GM23338 (cell line): ENCODE measurements around the gene LGALS16.

ENCODE experiments used
- CREB1 ChIP-seq: fragments of 250-450 bp; sonication (Bioruptor Pico); IDR thresholded peaks from 2 replicates; pipeline ENCODE4 v1.5.0; 2020; ENCODE audit warnings: low read depth, mild to moderate bottlenecking, moderate library complexity
- CTCF ChIP-seq, 2 experiments: fragments of 200-600 bp in 1 of 2; sonication (generic) in 1 of 2; conservative IDR thresholded peaks; 2 replicates each; pipeline versions ENCODE4 v1.5.1 to v1.6.1; 2016 to 2017; ENCODE audit warnings: antibody characterized with exemption in 2 of 2, low read depth in 2 of 2, mild to moderate bottlenecking in 2 of 2, moderate library complexity in 1 of 2
- EZH2 ChIP-seq: fragments of 200-600 bp; sonication (generic); IDR thresholded peaks from one replicate; pipeline ENCODE4 v1.8.0; 2017; ENCODE audit warnings: antibody characterized with exemption, mild to moderate bottlenecking, low read depth; ENCODE audit not compliant: unreplicated experiment
- EZH2phosphoT487 ChIP-seq: fragments of 200-600 bp; sonication (generic); IDR thresholded peaks from one replicate; pipeline ENCODE4 v1.8.1; 2018; ENCODE audit warnings: antibody characterized with exemption; ENCODE audit not compliant: unreplicated experiment
- NANOG ChIP-seq: IDR thresholded peaks from 2 replicates; pipeline ENCODE4 v1.6.1; 2016; ENCODE audit warnings: antibody characterized with exemption, borderline replicate concordance
- POLR2AphosphoS5 ChIP-seq: IDR thresholded peaks from 2 replicates; pipeline ENCODE4 v1.6.1; 2016; ENCODE audit warnings: antibody characterized with exemption, low read depth
- TF ChIP-seq, protein P1 (sequence below): IDR thresholded peaks from one replicate; pipeline ENCODE4 v1.6.1; 2018; ENCODE audit warnings: antibody characterized with exemption; ENCODE audit not compliant: unreplicated experiment
- TF ChIP-seq, protein P2 (sequence below): IDR thresholded peaks from 2 replicates; pipeline ENCODE4 v1.6.1; 2016; ENCODE audit warnings: antibody characterized with exemption
- TF ChIP-seq, protein P3 (sequence below): fragments of 250-450 bp; sonication (Bioruptor Pico); IDR thresholded peaks from 2 replicates; pipeline ENCODE4 v1.5.0; 2020; ENCODE audit warnings: mild to moderate bottlenecking, moderate library complexity

- TF ChIP-seq, protein P1, sequence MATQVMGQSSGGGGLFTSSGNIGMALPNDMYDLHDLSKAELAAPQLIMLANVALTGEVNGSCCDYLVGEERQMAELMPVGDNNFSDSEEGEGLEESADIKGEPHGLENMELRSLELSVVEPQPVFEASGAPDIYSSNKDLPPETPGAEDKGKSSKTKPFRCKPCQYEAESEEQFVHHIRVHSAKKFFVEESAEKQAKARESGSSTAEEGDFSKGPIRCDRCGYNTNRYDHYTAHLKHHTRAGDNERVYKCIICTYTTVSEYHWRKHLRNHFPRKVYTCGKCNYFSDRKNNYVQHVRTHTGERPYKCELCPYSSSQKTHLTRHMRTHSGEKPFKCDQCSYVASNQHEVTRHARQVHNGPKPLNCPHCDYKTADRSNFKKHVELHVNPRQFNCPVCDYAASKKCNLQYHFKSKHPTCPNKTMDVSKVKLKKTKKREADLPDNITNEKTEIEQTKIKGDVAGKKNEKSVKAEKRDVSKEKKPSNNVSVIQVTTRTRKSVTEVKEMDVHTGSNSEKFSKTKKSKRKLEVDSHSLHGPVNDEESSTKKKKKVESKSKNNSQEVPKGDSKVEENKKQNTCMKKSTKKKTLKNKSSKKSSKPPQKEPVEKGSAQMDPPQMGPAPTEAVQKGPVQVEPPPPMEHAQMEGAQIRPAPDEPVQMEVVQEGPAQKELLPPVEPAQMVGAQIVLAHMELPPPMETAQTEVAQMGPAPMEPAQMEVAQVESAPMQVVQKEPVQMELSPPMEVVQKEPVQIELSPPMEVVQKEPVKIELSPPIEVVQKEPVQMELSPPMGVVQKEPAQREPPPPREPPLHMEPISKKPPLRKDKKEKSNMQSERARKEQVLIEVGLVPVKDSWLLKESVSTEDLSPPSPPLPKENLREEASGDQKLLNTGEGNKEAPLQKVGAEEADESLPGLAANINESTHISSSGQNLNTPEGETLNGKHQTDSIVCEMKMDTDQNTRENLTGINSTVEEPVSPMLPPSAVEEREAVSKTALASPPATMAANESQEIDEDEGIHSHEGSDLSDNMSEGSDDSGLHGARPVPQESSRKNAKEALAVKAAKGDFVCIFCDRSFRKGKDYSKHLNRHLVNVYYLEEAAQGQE, result no peak
- no peak for TF ChIP-seq CTCF (conservative IDR thresholded peaks at IDR 0.05; ENCODE audit: low read depth in 2 of 2)
- TF ChIP-seq EZH2, result no peak
- no peak for TF ChIP-seq POLR2AphosphoS5
- TF ChIP-seq, protein P2, sequence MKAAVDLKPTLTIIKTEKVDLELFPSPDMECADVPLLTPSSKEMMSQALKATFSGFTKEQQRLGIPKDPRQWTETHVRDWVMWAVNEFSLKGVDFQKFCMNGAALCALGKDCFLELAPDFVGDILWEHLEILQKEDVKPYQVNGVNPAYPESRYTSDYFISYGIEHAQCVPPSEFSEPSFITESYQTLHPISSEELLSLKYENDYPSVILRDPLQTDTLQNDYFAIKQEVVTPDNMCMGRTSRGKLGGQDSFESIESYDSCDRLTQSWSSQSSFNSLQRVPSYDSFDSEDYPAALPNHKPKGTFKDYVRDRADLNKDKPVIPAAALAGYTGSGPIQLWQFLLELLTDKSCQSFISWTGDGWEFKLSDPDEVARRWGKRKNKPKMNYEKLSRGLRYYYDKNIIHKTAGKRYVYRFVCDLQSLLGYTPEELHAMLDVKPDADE, result no peak
- TF ChIP-seq, protein P3, sequence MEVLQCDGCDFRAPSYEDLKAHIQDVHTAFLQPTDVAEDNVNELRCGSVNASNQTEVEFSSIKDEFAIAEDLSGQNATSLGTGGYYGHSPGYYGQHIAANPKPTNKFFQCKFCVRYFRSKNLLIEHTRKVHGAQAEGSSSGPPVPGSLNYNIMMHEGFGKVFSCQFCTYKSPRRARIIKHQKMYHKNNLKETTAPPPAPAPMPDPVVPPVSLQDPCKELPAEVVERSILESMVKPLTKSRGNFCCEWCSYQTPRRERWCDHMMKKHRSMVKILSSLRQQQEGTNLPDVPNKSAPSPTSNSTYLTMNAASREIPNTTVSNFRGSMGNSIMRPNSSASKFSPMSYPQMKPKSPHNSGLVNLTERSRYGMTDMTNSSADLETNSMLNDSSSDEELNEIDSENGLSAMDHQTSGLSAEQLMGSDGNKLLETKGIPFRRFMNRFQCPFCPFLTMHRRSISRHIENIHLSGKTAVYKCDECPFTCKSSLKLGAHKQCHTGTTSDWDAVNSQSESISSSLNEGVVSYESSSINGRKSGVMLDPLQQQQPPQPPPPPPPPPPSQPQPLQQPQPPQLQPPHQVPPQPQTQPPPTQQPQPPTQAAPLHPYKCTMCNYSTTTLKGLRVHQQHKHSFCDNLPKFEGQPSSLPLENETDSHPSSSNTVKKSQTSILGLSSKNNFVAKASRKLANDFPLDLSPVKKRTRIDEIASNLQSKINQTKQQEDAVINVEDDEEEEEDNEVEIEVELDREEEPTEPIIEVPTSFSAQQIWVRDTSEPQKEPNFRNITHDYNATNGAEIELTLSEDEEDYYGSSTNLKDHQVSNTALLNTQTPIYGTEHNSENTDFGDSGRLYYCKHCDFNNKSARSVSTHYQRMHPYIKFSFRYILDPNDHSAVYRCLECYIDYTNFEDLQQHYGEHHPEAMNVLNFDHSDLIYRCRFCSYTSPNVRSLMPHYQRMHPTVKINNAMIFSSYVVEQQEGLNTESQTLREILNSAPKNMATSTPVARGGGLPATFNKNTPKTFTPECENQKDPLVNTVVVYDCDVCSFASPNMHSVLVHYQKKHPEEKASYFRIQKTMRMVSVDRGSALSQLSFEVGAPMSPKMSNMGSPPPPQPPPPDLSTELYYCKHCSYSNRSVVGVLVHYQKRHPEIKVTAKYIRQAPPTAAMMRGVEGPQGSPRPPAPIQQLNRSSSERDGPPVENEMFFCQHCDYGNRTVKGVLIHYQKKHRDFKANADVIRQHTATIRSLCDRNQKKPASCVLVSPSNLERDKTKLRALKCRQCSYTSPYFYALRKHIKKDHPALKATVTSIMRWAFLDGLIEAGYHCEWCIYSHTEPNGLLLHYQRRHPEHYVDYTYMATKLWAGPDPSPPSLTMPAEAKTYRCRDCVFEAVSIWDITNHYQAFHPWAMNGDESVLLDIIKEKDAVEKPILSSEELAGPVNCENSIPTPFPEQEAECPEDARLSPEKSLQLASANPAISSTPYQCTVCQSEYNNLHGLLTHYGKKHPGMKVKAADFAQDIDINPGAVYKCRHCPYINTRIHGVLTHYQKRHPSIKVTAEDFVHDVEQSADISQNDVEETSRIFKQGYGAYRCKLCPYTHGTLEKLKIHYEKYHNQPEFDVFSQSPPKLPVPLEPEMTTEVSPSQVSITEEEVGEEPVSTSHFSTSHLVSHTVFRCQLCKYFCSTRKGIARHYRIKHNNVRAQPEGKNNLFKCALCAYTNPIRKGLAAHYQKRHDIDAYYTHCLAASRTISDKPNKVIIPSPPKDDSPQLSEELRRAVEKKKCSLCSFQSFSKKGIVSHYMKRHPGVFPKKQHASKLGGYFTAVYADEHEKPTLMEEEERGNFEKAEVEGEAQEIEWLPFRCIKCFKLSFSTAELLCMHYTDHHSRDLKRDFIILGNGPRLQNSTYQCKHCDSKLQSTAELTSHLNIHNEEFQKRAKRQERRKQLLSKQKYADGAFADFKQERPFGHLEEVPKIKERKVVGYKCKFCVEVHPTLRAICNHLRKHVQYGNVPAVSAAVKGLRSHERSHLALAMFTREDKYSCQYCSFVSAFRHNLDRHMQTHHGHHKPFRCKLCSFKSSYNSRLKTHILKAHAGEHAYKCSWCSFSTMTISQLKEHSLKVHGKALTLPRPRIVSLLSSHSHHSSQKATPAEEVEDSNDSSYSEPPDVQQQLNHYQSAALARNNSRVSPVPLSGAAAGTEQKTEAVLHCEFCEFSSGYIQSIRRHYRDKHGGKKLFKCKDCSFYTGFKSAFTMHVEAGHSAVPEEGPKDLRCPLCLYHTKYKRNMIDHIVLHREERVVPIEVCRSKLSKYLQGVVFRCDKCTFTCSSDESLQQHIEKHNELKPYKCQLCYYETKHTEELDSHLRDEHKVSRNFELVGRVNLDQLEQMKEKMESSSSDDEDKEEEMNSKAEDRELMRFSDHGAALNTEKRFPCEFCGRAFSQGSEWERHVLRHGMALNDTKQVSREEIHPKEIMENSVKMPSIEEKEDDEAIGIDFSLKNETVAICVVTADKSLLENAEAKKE (CRISPR knock-in tag), result no peak
- no peak for TF ChIP-seq EZH2phosphoT487
- no peak for TF ChIP-seq NANOG
- no peak for TF ChIP-seq CREB1 (CRISPR knock-in tag)
Measured at GRCh38 chr19:39607021-39607420, 48.7 kb upstream of the LGALS16 start.
